Thoracic aorta (tissue), 2 donors: ENCODE data around the gene MAGEB6B. TPM values are rescaled to one million over a fixed set of nuclear protein-coding genes. Genes with fewer than 3 reads are reported as not detected.

Source experiments
- ATAC-seq: fragments of 150-250 bp; one replicate; pipeline ENCODE4 v1.8.0; 2017; ENCODE audit warnings: low read depth; ENCODE audit not compliant: insufficient number of reproducible peaks, low FRiP score
- DNase-seq: peaks from one replicate; pipeline ENCODE4 v3.0.0-alpha.2; 2020; ENCODE audit warnings: low spot score
- H3K27ac ChIP-seq, 2 donors: fragments of 200-600 bp; sonication (generic); 1 replicate in 1 of 2; 2 replicates in 1 of 2; pipeline ENCODE4 v1.5.1; 2016; ENCODE audit warnings: mild to moderate bottlenecking in 2 of 2, moderate library complexity in 2 of 2
- H3K27me3 ChIP-seq: fragments of 200-600 bp; sonication (generic); replicated peaks from 2 replicates; pipeline ENCODE4 v1.6.0; 2016; ENCODE audit warnings: mild to moderate bottlenecking; ENCODE audit not compliant: insufficient read depth
- H3K36me3 ChIP-seq: fragments of 200-600 bp; sonication (generic); one replicate; pipeline ENCODE4 v1.5.1; 2016
- H3K4me1 ChIP-seq, 2 donors: fragments of 200-600 bp; sonication (generic); 1 replicate in 1 of 2; 2 replicates in 1 of 2; pipeline versions ENCODE4 v1.5.1 to v1.6.0; 2016; ENCODE audit warnings: low read depth in 2 of 2, mild to moderate bottlenecking in 1 of 2; ENCODE audit not compliant: control insufficient read depth in 1 of 2
- H3K4me3 ChIP-seq: fragments of 200-600 bp; sonication (generic); 2 replicates; pipeline ENCODE4 v1.5.1; 2016; ENCODE audit warnings: mild to moderate bottlenecking
- H3K9me3 ChIP-seq: fragments of 200-600 bp; sonication (generic); 2 replicates; pipeline ENCODE4 v1.5.1; 2016
- CTCF ChIP-seq: fragments of 200-600 bp; sonication (generic); IDR thresholded peaks from one replicate; pipeline ENCODE4 v1.5.1; 2019; ENCODE audit warnings: antibody characterized with exemption
- total RNA-seq, 2 donors: library from RNA; depleted of rRNA; stranded (reverse); fragments of >200 nt; gene quantifications; one replicate each; pipeline versions ENCODE4 v1.1.0 to v1.2.3, GENCODE V29; 2016

MAGEB6B gene
- total RNA-seq, 2 donors from 2014 or later, result not detected

DNA sequence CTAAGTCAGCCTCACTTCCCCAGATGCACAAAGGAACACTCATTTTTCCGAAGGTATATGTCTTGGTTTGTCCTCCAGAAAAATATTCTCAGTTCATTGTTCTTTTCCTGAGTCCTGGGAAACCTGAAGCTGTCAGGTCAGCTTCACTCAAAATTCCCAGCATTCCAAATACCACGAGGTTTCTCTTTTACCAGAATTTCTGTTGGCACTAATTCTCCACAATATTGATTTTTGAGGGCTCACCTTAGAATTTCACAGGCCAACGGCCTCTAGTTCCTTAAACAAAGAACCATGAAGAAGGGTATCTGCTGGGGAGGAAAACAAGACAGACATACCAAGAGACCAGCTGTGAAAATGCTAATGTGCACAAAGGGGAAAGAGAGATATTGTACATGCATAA, 47.6 kb downstream of the MAGEB6B start:
- DNase-seq (no peak), ATAC-seq (no peak)
- no peaks in the 10 kb centered on the region for H3K27me3 ChIP-seq
- no peak overlapping the region for H3K4me3 ChIP-seq
- no peaks in the 10 kb centered on the region for H3K4me1 ChIP-seq
- H3K27ac ChIP-seq, result no peak overlapping the region
- no peaks in the 10 kb centered on the region for H3K9me3 ChIP-seq
- H3K36me3 ChIP-seq, result no peaks in the 10 kb centered on the region
- no peak for TF ChIP-seq CTCF

Other genes starting within 250 kb of the MAGEB6B start
- gene MAGEB18, start 22.3 kb upstream of the MAGEB6B start, total RNA-seq, result not detected
- gene MAGEB6, start 31.8 kb downstream of the MAGEB6B start, total RNA-seq, result not detected
- not detected for gene MAGEB5, start 55.6 kb downstream of the MAGEB6B start, total RNA-seq